Measurements from ENCODE around the gene PDE1C.

Gene PDE1C

GRCh38 chr7:31775556-31775955 lies 294.7 kb downstream of the PDE1C start:
- no peak for DNase-seq (ENCODE audit: low read depth)

- no peak for DNase-seq (ENCODE audit: low read depth)
Observed at GRCh38 chr7:31772211-31772610, 298.0 kb downstream of the PDE1C start.

- DNase-seq (ENCODE audit: low read depth), result no peak
Observed at GRCh38 chr7:31767686-31768358, 302.4 kb downstream of the PDE1C start.

- no peak for DNase-seq (ENCODE audit: low read depth)
Observed at GRCh38 chr7:31764462-31764861, 305.7 kb downstream of the PDE1C start.

- no peak for DNase-seq (ENCODE audit: low read depth)
Observed at GRCh38 chr7:31763548-31763947, 306.7 kb downstream of the PDE1C start.

GRCh38 chr7:31761646-31762045 lies 308.6 kb downstream of the PDE1C start:
- no peak for DNase-seq (ENCODE audit: low read depth)

GRCh38 chr7:31758755-31759154 lies 311.5 kb downstream of the PDE1C start:
- DNase-seq (ENCODE audit: low read depth), result no peak

- no peak for DNase-seq (ENCODE audit: low read depth)
Observed at GRCh38 chr7:31751726-31752125, 318.5 kb downstream of the PDE1C start.

GRCh38 chr7:31748084-31748483 lies 322.1 kb downstream of the PDE1C start:
- no peak for DNase-seq (ENCODE audit: low read depth)

GRCh38 chr7:31747553-31747952 lies 322.7 kb downstream of the PDE1C start:
- no peak for DNase-seq (ENCODE audit: low read depth)

- no peak for DNase-seq (ENCODE audit: low read depth)
Observed at GRCh38 chr7:31744294-31744874, 325.8 kb downstream of the PDE1C start.

- no peak for DNase-seq (ENCODE audit: low read depth)
Observed at GRCh38 chr7:31741852-31742251, 328.4 kb downstream of the PDE1C start.

- DNase-seq (ENCODE audit: low read depth), result no peak
Observed at GRCh38 chr7:31735991-31736982, 333.9 kb downstream of the PDE1C start.

- no peak for DNase-seq (ENCODE audit: low read depth)
Observed at GRCh38 chr7:31734456-31734855, 335.8 kb downstream of the PDE1C start.

GRCh38 chr7:31729195-31729804 lies 340.9 kb downstream of the PDE1C start:
- no peak for DNase-seq (ENCODE audit: low read depth)

GRCh38 chr7:31724696-31725095 lies 345.5 kb downstream of the PDE1C start:
- DNase-seq (ENCODE audit: low read depth), result no peak

- no peak for DNase-seq (ENCODE audit: low read depth)
Observed at GRCh38 chr7:31720366-31720765, 349.8 kb downstream of the PDE1C start.

- no peak for DNase-seq (ENCODE audit: low read depth)
Observed at GRCh38 chr7:31716355-31716754, 353.9 kb downstream of the PDE1C start.

- DNase-seq (ENCODE audit: low read depth), result no peak
Observed at GRCh38 chr7:31710171-31710570, 360.0 kb downstream of the PDE1C start.

- no peak for DNase-seq (ENCODE audit: low read depth)
Observed at GRCh38 chr7:31707089-31707488, 363.1 kb downstream of the PDE1C start.

- DNase-seq (ENCODE audit: low read depth), result no peak
Observed at GRCh38 chr7:31705377-31705776, 364.8 kb downstream of the PDE1C start.

GRCh38 chr7:31702354-31702753 lies 367.9 kb downstream of the PDE1C start:
- DNase-seq (ENCODE audit: low read depth), result no peak

Data from stimulated activated CD8-positive, alpha-beta memory T cell treated with anti-CD3 and anti-CD28 coated beads, Interleukin-12 subunit alpha, Interleukin-12 subunit beta, amount 100 ng/mL, for 4 hours (primary cell).